ENCODE data around the gene WDR37. TPM values are rescaled to one million over a fixed set of nuclear protein-coding genes. Genes with fewer than 3 reads are reported as not detected.
A peak's percentile ranks its signal among the peaks of the same experiment; 100 is the strongest.
"Not testable (repeated sequence)": the region's sequence is repeated elsewhere in the genome, so short reads cannot be mapped to it uniquely, and the experiment has no call there.

The WDR37 gene
- total RNA-seq, 1 experiment from 2014 or later, result 7.6 TPM

- DNase-seq (ENCODE audit: low read depth, low spot score), result no peak
- in situ Hi-C loops (cut with HindIII; ENCODE audit: low pct_unique_long_range_greater_than_20kb, low sequenced_read_pairs), result no loop called here
Measured at GRCh38 chr10:1114719-1115606, 58.8 kb downstream of the WDR37 start.

GRCh38 chr10:1115607-1115955 lies 59.4 kb downstream of the WDR37 start:
- in situ Hi-C loops (cut with HindIII; ENCODE audit: low pct_unique_long_range_greater_than_20kb, low sequenced_read_pairs), result no loop called here
- no peak for DNase-seq (ENCODE audit: low read depth, low spot score)

GRCh38 chr10:1116051-1116450 lies 59.9 kb downstream of the WDR37 start:
- in situ Hi-C loops (cut with HindIII; ENCODE audit: low pct_unique_long_range_greater_than_20kb, low sequenced_read_pairs), result no loop called here

GRCh38 chr10:1116696-1117280 lies 60.6 kb downstream of the WDR37 start:
- in situ Hi-C loops (cut with HindIII; ENCODE audit: low pct_unique_long_range_greater_than_20kb, low sequenced_read_pairs), result no loop called here
- no peak for DNase-seq (ENCODE audit: low read depth, low spot score)

More at GRCh38 chr10:1116051-1116450, 59.9 kb downstream of the WDR37 start:
- DNase-seq (ENCODE audit: low read depth, low spot score), result no peak

GRCh38 chr10:1117651-1118050 lies 61.5 kb downstream of the WDR37 start:
- DNase-seq (ENCODE audit: low read depth, low spot score), result no peak
- in situ Hi-C loops (cut with HindIII; ENCODE audit: low pct_unique_long_range_greater_than_20kb, low sequenced_read_pairs), result no loop called here

- DNase-seq (ENCODE audit: low read depth, low spot score); in situ Hi-C loops (cut with HindIII; ENCODE audit: low pct_unique_long_range_greater_than_20kb, low sequenced_read_pairs): not testable (repeated sequence)
Measured at GRCh38 chr10:1118318-1118717, 62.1 kb downstream of the WDR37 start.

- in situ Hi-C loops (cut with HindIII; ENCODE audit: low pct_unique_long_range_greater_than_20kb, low sequenced_read_pairs), result no loop called here
- no peak for DNase-seq (ENCODE audit: low read depth, low spot score)
Measured at GRCh38 chr10:1119027-1119426, 62.8 kb downstream of the WDR37 start.

GRCh38 chr10:1119501-1119900 lies 63.3 kb downstream of the WDR37 start:
- DNase-seq (ENCODE audit: low read depth, low spot score), result no peak
- in situ Hi-C loops (cut with HindIII; ENCODE audit: low pct_unique_long_range_greater_than_20kb, low sequenced_read_pairs), result no loop called here

- DNase-seq (ENCODE audit: low read depth, low spot score), result no peak
- in situ Hi-C loops (cut with HindIII; ENCODE audit: low pct_unique_long_range_greater_than_20kb, low sequenced_read_pairs), result no loop called here
Measured at GRCh38 chr10:1120306-1120705, 64.1 kb downstream of the WDR37 start.

GRCh38 chr10:1120801-1121211 lies 64.6 kb downstream of the WDR37 start:
- in situ Hi-C loops (cut with HindIII; ENCODE audit: low pct_unique_long_range_greater_than_20kb, low sequenced_read_pairs), result no loop called here
- DNase-seq (ENCODE audit: low read depth, low spot score), result no peak

GRCh38 chr10:1121271-1121970 lies 65.2 kb downstream of the WDR37 start:
- no peak for DNase-seq (ENCODE audit: low read depth, low spot score)
- in situ Hi-C loops (cut with HindIII; ENCODE audit: low pct_unique_long_range_greater_than_20kb, low sequenced_read_pairs), result no loop called here

- no peak for DNase-seq (ENCODE audit: low read depth, low spot score)
- in situ Hi-C loops (cut with HindIII; ENCODE audit: low pct_unique_long_range_greater_than_20kb, low sequenced_read_pairs), result no loop called here
Measured at GRCh38 chr10:1122349-1122748, 66.2 kb downstream of the WDR37 start.

GRCh38 chr10:1123198-1123597 lies 67.0 kb downstream of the WDR37 start:
- in situ Hi-C loops (cut with HindIII; ENCODE audit: low pct_unique_long_range_greater_than_20kb, low sequenced_read_pairs), result no loop called here
- no peak for DNase-seq (ENCODE audit: low read depth, low spot score)

- in situ Hi-C loops (cut with HindIII; ENCODE audit: low pct_unique_long_range_greater_than_20kb, low sequenced_read_pairs), result no loop called here
- DNase-seq (ENCODE audit: low read depth, low spot score), result no peak
Measured at GRCh38 chr10:1123972-1124371, 67.8 kb downstream of the WDR37 start.

- in situ Hi-C loops (cut with HindIII; ENCODE audit: low pct_unique_long_range_greater_than_20kb, low sequenced_read_pairs), result no loop called here
- no peak for DNase-seq (ENCODE audit: low read depth, low spot score)
Measured at GRCh38 chr10:1124796-1125195, 68.6 kb downstream of the WDR37 start.

GRCh38 chr10:1126461-1126860 lies 70.3 kb downstream of the WDR37 start:
- no peak for DNase-seq (ENCODE audit: low read depth, low spot score)
- in situ Hi-C loops (cut with HindIII; ENCODE audit: low pct_unique_long_range_greater_than_20kb, low sequenced_read_pairs), result no loop called here

- in situ Hi-C loops (cut with HindIII; ENCODE audit: low pct_unique_long_range_greater_than_20kb, low sequenced_read_pairs), result no loop called here
- DNase-seq (ENCODE audit: low read depth, low spot score), result peak; percentile 60
Measured at GRCh38 chr10:1127629-1128028, 71.4 kb downstream of the WDR37 start.

- in situ Hi-C loops (cut with HindIII; ENCODE audit: low pct_unique_long_range_greater_than_20kb, low sequenced_read_pairs), result no loop called here
Measured at GRCh38 chr10:1128115-1128514, 71.9 kb downstream of the WDR37 start.

GRCh38 chr10:1128649-1129048 lies 72.5 kb downstream of the WDR37 start:
- in situ Hi-C loops (cut with HindIII; ENCODE audit: low pct_unique_long_range_greater_than_20kb, low sequenced_read_pairs), result no loop called here
- DNase-seq (ENCODE audit: low read depth, low spot score), result no peak

More at GRCh38 chr10:1128115-1128514, 71.9 kb downstream of the WDR37 start:
- DNase-seq (ENCODE audit: low read depth, low spot score), result no peak
